ENCODE measurements around the gene GBGT1. TPM values are rescaled to one million over a fixed set of nuclear protein-coding genes. Genes with fewer than 3 reads are reported as not detected.

The GBGT1 gene
- total RNA-seq, 1 donor from 2014 or later: 1.3 TPM

- no peak for DNase-seq
- TF ChIP-seq CTCF (IDR thresholded peaks at IDR 0.05; ENCODE audit: partially characterized antibody, unreplicated experiment): no peak
- Mint-ChIP-seq H3K4me3 (ENCODE audit: unreplicated experiment) (peak overlapping the region; percentile 38), H3K9me3 (ENCODE audit: unreplicated experiment) (peaks cover 17% of the 10 kb centered on the region), H3K27me3 (ENCODE audit: unreplicated experiment) (peaks cover 9% of the 10 kb centered on the region), H3K4me1 (ENCODE audit: low read depth, unreplicated experiment) (peaks cover 40% of the 10 kb centered on the region), H3K36me3 (ENCODE audit: unreplicated experiment) (peaks cover 7% of the 10 kb centered on the region), H3K27ac (ENCODE audit: unreplicated experiment) (peak overlapping the region; percentile 97)
Observed at GRCh38 chr9:133133681-133134387, 29.9 kb downstream of the GBGT1 start.

GRCh38 chr9:133132174-133132573 lies 31.5 kb downstream of the GBGT1 start:
- H3K36me3 Mint-ChIP-seq (ENCODE audit: unreplicated experiment): peaks cover 7% of the 10 kb centered on the region
- peaks cover 11% of the 10 kb centered on the region for H3K27me3 Mint-ChIP-seq (ENCODE audit: unreplicated experiment)
- H3K4me1 Mint-ChIP-seq (ENCODE audit: low read depth, unreplicated experiment): peaks cover 46% of the 10 kb centered on the region
- no peak for DNase-seq
- peak overlapping the region; percentile 77 for H3K27ac Mint-ChIP-seq (ENCODE audit: unreplicated experiment)
- no peak for TF ChIP-seq CTCF (IDR thresholded peaks at IDR 0.05; ENCODE audit: partially characterized antibody, unreplicated experiment)
- peak overlapping the region; percentile 79 for H3K4me3 Mint-ChIP-seq (ENCODE audit: unreplicated experiment)
- H3K9me3 Mint-ChIP-seq (ENCODE audit: unreplicated experiment): peaks cover 18% of the 10 kb centered on the region

GRCh38 chr9:133131506-133131905 lies 32.2 kb downstream of the GBGT1 start:
- H3K9me3 Mint-ChIP-seq (ENCODE audit: unreplicated experiment): peaks cover 18% of the 10 kb centered on the region
- TF ChIP-seq CTCF (IDR thresholded peaks at IDR 0.05; ENCODE audit: partially characterized antibody, unreplicated experiment): no peak
- peak overlapping the region; percentile 34 for H3K4me3 Mint-ChIP-seq (ENCODE audit: unreplicated experiment)
- H3K27me3 Mint-ChIP-seq (ENCODE audit: unreplicated experiment): peaks cover 11% of the 10 kb centered on the region
- peaks cover 7% of the 10 kb centered on the region for H3K36me3 Mint-ChIP-seq (ENCODE audit: unreplicated experiment)
- H3K27ac Mint-ChIP-seq (ENCODE audit: unreplicated experiment): peak overlapping the region; percentile 77
- DNase-seq: no peak
- H3K4me1 Mint-ChIP-seq (ENCODE audit: low read depth, unreplicated experiment): peaks cover 50% of the 10 kb centered on the region

- Mint-ChIP-seq H3K27ac (ENCODE audit: unreplicated experiment) (peak overlapping the region; percentile 17), H3K27me3 (ENCODE audit: unreplicated experiment) (peaks cover 13% of the 10 kb centered on the region), H3K4me1 (ENCODE audit: low read depth, unreplicated experiment) (peaks cover 50% of the 10 kb centered on the region), H3K36me3 (ENCODE audit: unreplicated experiment) (peaks cover 3% of the 10 kb centered on the region), H3K9me3 (ENCODE audit: unreplicated experiment) (peaks cover 17% of the 10 kb centered on the region), H3K4me3 (ENCODE audit: unreplicated experiment) (peak overlapping the region; percentile 5)
- DNase-seq: no peak
- no peak for TF ChIP-seq CTCF (IDR thresholded peaks at IDR 0.05; ENCODE audit: partially characterized antibody, unreplicated experiment)
Observed at GRCh38 chr9:133130685-133131244, 32.9 kb downstream of the GBGT1 start.

Data from glutamatergic neuron (in vitro differentiated cells).